Measurements from ENCODE around the gene ADGRG7.

ADGRG7 gene

DNA sequence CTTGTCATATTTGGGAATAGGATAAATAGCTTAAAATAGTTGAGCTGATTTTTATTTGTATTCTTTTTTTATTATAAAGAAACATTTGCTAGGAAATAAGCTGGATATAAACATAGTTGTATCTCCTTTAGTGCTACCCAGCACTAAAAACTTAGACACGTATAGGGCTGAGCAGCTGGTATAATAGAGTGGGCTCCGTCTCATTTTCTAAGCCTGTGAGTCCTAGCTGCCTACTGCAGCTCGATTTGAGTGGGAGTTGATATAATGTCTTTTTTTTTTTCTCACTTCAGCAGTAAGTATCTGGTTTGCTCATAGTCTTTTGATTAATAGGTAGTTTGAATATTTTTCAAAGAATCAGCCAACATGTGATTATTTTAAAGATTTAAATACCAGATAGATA, 134.1 kb downstream of the ADGRG7 start:
- DNase-seq (ENCODE audit: low read depth in 2 of 2), result no peak

- no peak for DNase-seq (ENCODE audit: low read depth in 2 of 2)
Measured at GRCh38 chr3:100744671-100745070, 135.3 kb downstream of the ADGRG7 start.

All from stimulated activated CD4-positive, alpha-beta T cell treated with anti-CD3 and anti-CD28 coated beads, Interleukin-15, amount 100 ng/mL, for 48 hours (primary cell).